VCaP (cell line): ENCODE measurements around the gene ZDHHC17.
A peak's percentile ranks its signal among the peaks of the same experiment; 100 is the strongest.

Source experiments
- H3K27ac ChIP-seq: fragments of 450-650 bp; 2 replicates; pipeline ENCODE4 v1.5.1; 2017
- TF ChIP-seq, protein P1 (sequence below): fragments of 450-650 bp; conservative IDR thresholded peaks from 2 replicates; pipeline ENCODE4 v1.5.1; 2017; ENCODE audit warnings: mild to moderate bottlenecking, moderate library complexity

The ZDHHC17 gene

DNA sequence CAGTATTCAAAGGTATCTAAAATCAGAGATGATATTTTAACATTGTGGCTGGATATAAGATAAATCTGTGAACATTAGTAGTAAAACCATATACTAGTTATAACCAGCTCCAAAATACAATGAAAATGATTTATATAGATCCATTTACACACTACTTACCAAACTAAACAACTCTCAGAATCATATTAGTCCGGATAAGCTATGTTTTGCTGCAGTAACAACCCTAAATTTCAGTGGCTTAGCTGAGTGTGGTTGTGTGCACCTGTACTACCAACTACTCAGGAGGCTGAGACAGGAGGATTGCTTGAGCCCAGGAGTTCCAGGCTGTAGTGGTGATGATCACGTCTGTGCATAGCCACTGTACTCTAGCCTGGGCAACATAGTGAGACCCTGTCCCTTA is 23.8 kb downstream of the ZDHHC17 start:
- H3K27ac ChIP-seq = no peak overlapping the region
- TF ChIP-seq, protein P1, sequence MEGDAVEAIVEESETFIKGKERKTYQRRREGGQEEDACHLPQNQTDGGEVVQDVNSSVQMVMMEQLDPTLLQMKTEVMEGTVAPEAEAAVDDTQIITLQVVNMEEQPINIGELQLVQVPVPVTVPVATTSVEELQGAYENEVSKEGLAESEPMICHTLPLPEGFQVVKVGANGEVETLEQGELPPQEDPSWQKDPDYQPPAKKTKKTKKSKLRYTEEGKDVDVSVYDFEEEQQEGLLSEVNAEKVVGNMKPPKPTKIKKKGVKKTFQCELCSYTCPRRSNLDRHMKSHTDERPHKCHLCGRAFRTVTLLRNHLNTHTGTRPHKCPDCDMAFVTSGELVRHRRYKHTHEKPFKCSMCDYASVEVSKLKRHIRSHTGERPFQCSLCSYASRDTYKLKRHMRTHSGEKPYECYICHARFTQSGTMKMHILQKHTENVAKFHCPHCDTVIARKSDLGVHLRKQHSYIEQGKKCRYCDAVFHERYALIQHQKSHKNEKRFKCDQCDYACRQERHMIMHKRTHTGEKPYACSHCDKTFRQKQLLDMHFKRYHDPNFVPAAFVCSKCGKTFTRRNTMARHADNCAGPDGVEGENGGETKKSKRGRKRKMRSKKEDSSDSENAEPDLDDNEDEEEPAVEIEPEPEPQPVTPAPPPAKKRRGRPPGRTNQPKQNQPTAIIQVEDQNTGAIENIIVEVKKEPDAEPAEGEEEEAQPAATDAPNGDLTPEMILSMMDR = no peak

GRCh38 chr12:76789335-76790050 is 25.6 kb downstream of the ZDHHC17 start:
- H3K27ac ChIP-seq = no peak overlapping the region

GRCh38 chr12:76790564-76791552 is 26.9 kb downstream of the ZDHHC17 start:
- H3K27ac ChIP-seq = peak overlapping the region; percentile 41
- TF ChIP-seq, protein P1 = peak; percentile 83

More at GRCh38 chr12:76789335-76790050, 25.6 kb downstream of the ZDHHC17 start:
- TF ChIP-seq, protein P1 = no peak

- TF ChIP-seq, protein P1 = no peak
- 0 out of 2 replicates have a peak overlapping the region, but pooled peaks have one; percentile 5 for H3K27ac ChIP-seq
These were observed 28.9 kb downstream of the ZDHHC17 start for GRCh38 chr12:76792828-76793227.

- TF ChIP-seq, protein P1 = no peak
These were observed 34.9 kb downstream of the ZDHHC17 start for GRCh38 chr12:76798864-76799263.

GRCh38 chr12:76799362-76799761 is 35.4 kb downstream of the ZDHHC17 start:
- H3K27ac ChIP-seq = no peak overlapping the region

More at GRCh38 chr12:76798864-76799263, 34.9 kb downstream of the ZDHHC17 start:
- H3K27ac ChIP-seq = no peak overlapping the region

More at GRCh38 chr12:76799362-76799761, 35.4 kb downstream of the ZDHHC17 start:
- TF ChIP-seq, protein P1 = no peak
